Measurements from ENCODE around the gene SLC31A2.
A peak's percentile ranks its signal among the peaks of the same experiment; 100 is the strongest.
"Not testable (repeated sequence)": the region's sequence is repeated elsewhere in the genome, so short reads cannot be mapped to it uniquely, and the experiment has no call there.

SLC31A2 gene, protein sequence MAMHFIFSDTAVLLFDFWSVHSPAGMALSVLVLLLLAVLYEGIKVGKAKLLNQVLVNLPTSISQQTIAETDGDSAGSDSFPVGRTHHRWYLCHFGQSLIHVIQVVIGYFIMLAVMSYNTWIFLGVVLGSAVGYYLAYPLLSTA

GRCh38 chr9:113150670-113151611 is at the start of gene SLC31A2:
SLC31A2 (plus strand) TSS chr9:113151007; CDS start chr9:113151075, 68 bp downstream.
- peak; percentile 95 for DNase-seq (ENCODE audit: low spot score)

DNA sequence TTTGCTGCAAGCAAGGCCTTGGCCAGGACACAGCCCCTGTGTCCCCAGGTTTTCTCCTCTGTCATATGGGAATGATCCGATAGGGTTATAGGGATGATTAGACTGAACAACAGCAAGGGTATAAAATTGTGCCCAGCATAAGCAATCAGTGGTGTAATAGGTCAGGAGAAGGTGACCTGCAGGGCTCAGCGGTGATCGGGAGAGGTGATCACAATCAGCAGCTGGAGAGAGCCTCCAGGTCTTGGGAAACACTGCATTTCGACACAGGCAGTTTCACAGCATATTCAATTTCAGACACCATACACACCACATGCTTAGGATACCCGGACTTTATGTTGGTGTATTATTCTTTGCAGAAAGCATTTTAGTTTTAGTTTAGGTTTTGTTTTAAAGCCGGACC is 45.5 kb upstream of the SLC31A2 start:
- not testable (repeated sequence) for DNase-seq (ENCODE audit: low spot score)

- peak; percentile 48 for DNase-seq (ENCODE audit: low spot score)
These were observed 39.5 kb upstream of the SLC31A2 start for GRCh38 chr9:113111065-113111951.

GRCh38 chr9:113112706-113113510 is 37.9 kb upstream of the SLC31A2 start:
- peak; percentile 54 for DNase-seq (ENCODE audit: low spot score)

DNA sequence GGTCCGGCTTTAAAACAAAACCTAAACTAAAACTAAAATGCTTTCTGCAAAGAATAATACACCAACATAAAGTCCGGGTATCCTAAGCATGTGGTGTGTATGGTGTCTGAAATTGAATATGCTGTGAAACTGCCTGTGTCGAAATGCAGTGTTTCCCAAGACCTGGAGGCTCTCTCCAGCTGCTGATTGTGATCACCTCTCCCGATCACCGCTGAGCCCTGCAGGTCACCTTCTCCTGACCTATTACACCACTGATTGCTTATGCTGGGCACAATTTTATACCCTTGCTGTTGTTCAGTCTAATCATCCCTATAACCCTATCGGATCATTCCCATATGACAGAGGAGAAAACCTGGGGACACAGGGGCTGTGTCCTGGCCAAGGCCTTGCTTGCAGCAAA is 32.0 kb upstream of the SLC31A2 start:
- DNase-seq (ENCODE audit: low spot score) = not testable (repeated sequence)

- DNase-seq (ENCODE audit: low spot score) = no peak
These were observed 25.3 kb upstream of the SLC31A2 start for GRCh38 chr9:113125386-113126035.

DNA sequence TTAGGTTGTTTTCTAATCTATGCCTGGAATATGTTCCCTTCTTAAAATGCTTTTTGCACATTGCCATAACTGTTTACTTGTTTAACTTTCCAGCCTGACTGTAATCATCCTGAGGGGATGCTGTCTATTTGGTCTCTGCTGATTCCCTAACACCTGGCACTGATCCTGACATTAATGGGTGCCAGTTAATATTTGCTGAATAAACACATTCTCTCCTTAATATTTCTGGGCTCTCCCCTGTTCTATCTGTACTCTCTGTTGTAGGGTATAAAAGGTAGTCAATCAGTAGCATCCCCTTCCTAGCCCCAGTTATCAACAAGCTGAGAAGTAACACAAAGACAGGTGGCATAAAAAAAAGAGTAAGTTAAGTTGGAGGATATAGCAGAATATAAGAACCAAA is 21.3 kb upstream of the SLC31A2 start:
- no peak for DNase-seq (ENCODE audit: low spot score)

- DNase-seq (ENCODE audit: low spot score) = no peak
These were observed 20.9 kb upstream of the SLC31A2 start for GRCh38 chr9:113129884-113130283.

- peak; percentile 67 for DNase-seq (ENCODE audit: low spot score)
These were observed 19.1 kb upstream of the SLC31A2 start for GRCh38 chr9:113131689-113132151.

DNA sequence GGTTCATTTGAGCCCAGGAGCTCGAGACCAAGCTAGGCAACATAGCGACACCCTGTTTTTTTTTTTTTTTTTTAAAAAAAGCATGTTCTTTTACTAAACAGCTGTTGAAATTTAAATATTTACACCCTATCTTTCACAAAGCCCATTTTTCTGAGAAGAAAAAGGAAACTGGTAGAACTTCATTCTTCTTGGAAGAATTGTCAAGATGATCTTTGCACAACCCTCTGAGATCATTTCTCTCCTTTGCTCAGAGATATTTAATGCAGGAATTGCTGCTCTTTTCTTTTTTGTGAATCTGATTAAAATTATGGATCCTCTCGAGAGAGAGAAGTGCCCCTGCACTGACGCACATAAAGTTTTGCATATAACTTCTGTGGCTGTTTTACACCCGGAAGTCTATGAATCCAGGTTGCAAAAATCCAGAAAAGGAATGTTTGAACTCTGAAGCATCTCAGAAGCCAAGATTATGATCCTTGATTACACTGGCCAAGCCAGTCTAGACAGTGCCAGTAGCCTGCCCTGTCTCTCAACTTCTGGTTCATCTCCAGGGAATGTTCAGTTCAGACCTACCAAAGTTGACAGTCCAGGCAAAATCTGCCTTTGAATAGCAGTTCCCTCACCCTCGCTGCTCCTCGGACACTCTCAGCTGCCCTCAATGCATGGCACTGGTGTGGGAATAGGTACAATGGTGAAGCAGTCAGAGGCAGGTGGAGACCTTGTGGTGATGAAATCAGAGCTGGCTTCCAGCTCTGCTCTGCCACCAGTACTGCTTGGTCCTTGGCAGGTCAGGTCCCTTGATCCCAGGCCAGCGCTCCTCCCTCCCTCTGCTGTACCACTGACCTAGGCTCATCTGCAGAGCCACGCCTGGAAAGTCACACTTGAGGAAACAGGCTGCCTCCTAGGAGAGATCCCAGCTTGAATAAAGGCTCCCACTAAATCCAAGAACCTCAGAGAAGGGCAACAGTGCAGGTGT is 13.3 kb upstream of the SLC31A2 start:
- DNase-seq (ENCODE audit: low spot score) = no peak

- no peak for DNase-seq (ENCODE audit: low spot score)
These were observed 12.0 kb upstream of the SLC31A2 start for GRCh38 chr9:113138760-113139159.

DNA sequence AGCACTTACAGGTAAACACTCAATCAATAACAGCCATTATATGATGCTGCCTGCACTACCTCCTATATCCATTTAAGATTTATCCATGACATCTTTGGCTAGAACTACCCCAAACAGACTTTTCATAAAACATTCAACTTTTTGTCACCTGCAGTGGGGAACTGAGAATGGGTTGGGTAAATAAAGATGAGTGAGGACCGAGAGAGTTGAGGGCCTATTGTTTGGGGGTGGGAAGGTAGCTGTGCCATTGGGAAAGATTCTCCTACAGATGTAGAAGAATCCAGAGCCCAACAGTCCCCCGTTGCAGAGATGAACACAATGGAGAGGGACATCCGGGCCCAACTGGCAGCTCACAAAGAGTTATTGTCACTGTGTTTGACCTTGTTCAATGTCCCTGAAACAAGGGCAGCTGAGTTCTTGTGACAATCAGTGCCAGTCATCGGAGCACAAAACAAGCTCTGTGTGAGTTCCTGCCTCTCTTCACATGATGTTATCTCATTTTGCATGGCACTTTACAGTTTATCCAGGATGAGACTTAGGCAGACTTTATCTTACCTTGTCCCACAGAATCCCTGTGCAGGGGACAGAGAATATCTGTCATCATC is 11.5 kb upstream of the SLC31A2 start:
- no peak for DNase-seq (ENCODE audit: low spot score)

DNA sequence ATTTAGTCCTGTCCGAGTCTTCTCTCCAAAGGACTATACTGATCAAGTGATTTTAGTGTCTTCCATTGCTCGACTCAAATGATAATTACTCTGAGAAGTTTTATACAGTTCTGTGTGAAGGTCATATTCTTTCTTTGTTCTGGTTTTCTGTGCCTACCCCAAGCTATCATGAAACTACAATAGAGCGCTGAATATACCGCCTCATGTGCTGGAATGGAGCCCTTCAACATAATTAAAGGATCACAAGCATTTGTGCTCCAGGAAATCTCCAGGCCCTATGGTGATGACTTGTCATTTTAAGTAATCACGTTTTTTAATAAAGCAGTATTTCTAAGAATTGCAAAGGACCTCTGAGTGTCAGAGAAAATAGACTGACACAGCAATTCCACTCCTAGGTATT is 10.9 kb upstream of the SLC31A2 start:
- no peak for DNase-seq (ENCODE audit: low spot score)

GRCh38 chr9:113140896-113141295 is 9.9 kb upstream of the SLC31A2 start:
- not testable (repeated sequence) for DNase-seq (ENCODE audit: low spot score)

DNA sequence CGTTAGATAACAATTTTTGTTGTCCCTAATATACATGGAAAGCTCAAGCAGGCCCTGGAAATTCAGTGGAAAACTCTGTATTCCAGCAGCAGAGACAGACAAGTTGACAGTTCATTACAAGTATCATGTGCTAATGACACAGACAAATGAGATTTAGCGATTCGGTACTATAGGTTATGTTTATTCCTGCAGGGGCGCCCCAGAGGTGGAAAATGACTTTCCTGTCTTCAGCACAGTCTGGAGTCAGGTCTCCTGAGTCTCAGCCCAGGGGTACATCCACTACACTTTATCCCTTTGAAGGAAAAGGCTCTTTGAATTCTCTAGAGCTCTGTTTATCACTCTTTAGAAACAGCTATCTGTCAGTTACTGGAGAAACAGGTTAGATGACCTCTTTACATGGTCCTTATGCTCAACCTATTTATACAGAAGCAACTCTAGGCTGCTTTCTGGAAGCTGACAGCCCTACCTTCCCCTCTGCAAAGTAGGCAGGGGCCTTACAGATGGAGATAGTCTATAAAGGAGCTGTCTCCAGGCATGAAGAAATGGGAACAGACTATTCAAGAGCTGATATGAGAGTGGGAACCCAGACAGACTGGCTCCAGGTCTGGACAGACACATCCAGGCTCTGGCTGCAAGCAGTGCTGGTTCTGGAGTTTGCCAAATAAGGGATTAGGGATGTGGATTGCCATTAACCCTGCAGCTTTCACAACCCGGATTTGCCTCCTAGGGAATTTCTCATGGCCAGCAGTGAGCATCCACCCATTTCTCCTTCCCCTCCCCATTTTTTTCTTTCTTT is 7.2 kb upstream of the SLC31A2 start:
- no peak for DNase-seq (ENCODE audit: low spot score)

DNA sequence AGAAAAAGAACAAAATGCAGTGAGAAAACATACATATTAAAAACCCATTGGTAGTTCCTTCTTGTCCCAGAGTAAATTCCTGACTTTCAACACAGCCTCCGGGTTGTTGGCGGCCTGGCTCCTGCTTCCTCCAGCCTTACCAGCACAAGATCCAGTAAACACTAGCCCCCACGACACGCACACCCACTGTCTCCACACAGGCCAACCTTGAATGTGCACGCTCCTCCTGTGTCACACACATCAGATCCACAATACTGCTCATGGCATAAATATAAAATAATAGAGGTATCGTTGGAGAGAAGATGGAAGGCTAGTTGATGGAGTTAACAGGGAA is 2.5 kb upstream of the SLC31A2 start:
- no peak for DNase-seq (ENCODE audit: low spot score)

DNA sequence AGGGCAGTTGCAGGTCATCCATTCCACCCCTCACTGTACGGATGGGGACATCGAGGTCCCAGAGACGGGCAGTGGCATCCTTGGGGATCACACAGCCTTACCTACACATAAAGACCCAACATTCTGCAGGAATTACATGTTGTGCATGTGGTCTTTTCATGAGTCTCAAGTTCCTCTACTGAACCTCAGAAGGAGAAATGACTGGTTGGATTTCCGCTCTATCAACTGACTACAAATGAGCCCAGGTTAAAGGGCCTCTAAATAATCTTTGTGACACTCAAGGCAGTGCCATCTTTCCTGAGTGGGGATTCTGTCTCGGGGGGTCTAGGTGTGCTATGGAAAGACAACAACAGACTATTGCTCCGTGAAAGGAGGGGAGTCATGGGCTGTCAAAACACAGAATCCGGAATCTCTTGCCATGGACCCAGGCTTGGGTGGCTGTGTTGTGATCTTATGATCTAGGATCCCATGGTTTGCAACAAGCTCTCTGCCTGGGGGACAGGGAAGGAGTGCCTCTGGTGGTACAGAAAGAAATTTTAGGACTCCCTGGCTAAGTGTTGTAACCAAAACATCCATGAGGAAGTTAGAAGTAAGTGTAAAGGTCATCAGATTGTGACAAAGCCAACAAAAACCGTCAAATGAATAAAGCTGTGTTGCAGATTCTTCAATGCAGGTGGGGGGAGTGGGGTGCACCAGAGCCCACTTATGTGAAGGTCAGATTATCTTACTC is 1.9 kb upstream of the SLC31A2 start:
- DNase-seq (ENCODE audit: low spot score) = no peak

GRCh38 chr9:113149561-113149960 is 1.2 kb upstream of the SLC31A2 start:
- not testable (repeated sequence) for DNase-seq (ENCODE audit: low spot score)
